Neural progenitor cell (in vitro differentiated cells): ENCODE data around the gene EFNB2. TPM values are rescaled to one million over a fixed set of nuclear protein-coding genes. Genes with fewer than 3 reads are reported as not detected.

ENCODE experiments used
- DNase-seq: peaks from one replicate; pipeline ENCODE4 v3.0.0-alpha.2; 2016; ENCODE audit warnings: low spot score
- H2AFZ ChIP-seq: fragments of 200-600 bp; sonication (generic); replicated peaks from 2 replicates; pipeline ENCODE4 v1.6.1; 2016; ENCODE audit warnings: antibody characterized with exemption
- H3F3A ChIP-seq: fragments of 200-600 bp; sonication (generic); 2 replicates; pipeline ENCODE4 v1.6.1; 2016; ENCODE audit warnings: antibody characterized with exemption, low read depth
- H3K27ac ChIP-seq: fragments of 200-600 bp; sonication (generic); 2 replicates; pipeline ENCODE4 v1.5.1; 2016; ENCODE audit warnings: mild to moderate bottlenecking
- H3K27me3 ChIP-seq: fragments of 200-600 bp; sonication (generic); 2 replicates; pipeline ENCODE4 v1.6.1; 2016; ENCODE audit warnings: mild to moderate bottlenecking, moderate library complexity
- H3K36me3 ChIP-seq: fragments of 200-600 bp; sonication (generic); 2 replicates; pipeline ENCODE4 v1.5.1; 2016
- H3K4me1 ChIP-seq: fragments of 200-600 bp; sonication (generic); 2 replicates; pipeline ENCODE4 v1.6.1; 2016; ENCODE audit warnings: mixed run types
- H3K4me2 ChIP-seq: fragments of 200-600 bp; sonication (generic); 2 replicates; pipeline ENCODE4 v1.6.1; 2016
- H3K4me3 ChIP-seq: fragments of 200-600 bp; sonication (generic); 2 replicates; pipeline ENCODE4 v1.5.1; 2016
- H3K79me2 ChIP-seq: fragments of 200-600 bp; sonication (generic); 2 replicates; pipeline ENCODE4 v1.6.1; 2016; ENCODE audit warnings: low read depth
- H3K9ac ChIP-seq: fragments of 200-600 bp; sonication (generic); 2 replicates; pipeline ENCODE4 v1.6.1; 2016
- H3K9me3 ChIP-seq: fragments of 200-600 bp; sonication (generic); 2 replicates; pipeline ENCODE4 v1.5.1; 2016; ENCODE audit warnings: low read depth
- H4K20me1 ChIP-seq: fragments of 200-600 bp; sonication (generic); 2 replicates; pipeline ENCODE4 v1.6.1; 2016; ENCODE audit warnings: low read depth
- H3K27ac Mint-ChIP-seq: 3 replicates; pipeline ENCODE4 v1.8.0; 2021; ENCODE audit warnings: mixed read lengths
- H3K27me3 Mint-ChIP-seq: 2 replicates; pipeline ENCODE4 v1.8.0; 2022; ENCODE audit warnings: low read depth, mild to moderate bottlenecking, inconsistent platforms, moderate library complexity, mixed read lengths; ENCODE audit not compliant: insufficient read depth
- H3K36me3 Mint-ChIP-seq: 3 replicates; pipeline ENCODE4 v1.8.0; 2021; ENCODE audit warnings: mixed read lengths
- H3K4me1 Mint-ChIP-seq: 3 replicates; pipeline ENCODE4 v1.8.0; 2021; ENCODE audit warnings: mixed read lengths
- H3K4me3 Mint-ChIP-seq: 3 replicates; pipeline ENCODE4 v1.8.0; 2021; ENCODE audit warnings: mild to moderate bottlenecking, moderate library complexity, mixed read lengths
- H3K9me3 Mint-ChIP-seq: 3 replicates; pipeline ENCODE4 v1.8.0; 2020; ENCODE audit warnings: mixed read lengths
- EZH2 ChIP-seq: fragments of 200-600 bp; sonication (generic); IDR thresholded peaks from 2 replicates; pipeline ENCODE4 v1.6.1; 2017; ENCODE audit warnings: antibody characterized with exemption, mild to moderate bottlenecking, moderate library complexity
- EZH2phosphoT487 ChIP-seq: fragments of 200-600 bp; sonication (generic); IDR thresholded peaks from 2 replicates; pipeline ENCODE4 v1.6.1; 2017; ENCODE audit warnings: antibody characterized with exemption
- total RNA-seq: library from RNA; depleted of rRNA; stranded (reverse); fragments of >200 nt; gene quantifications from 2 replicates; pipeline ENCODE4 v1.2.3, GENCODE V29; 2015; ENCODE audit warnings: low replicate concordance
- TF ChIP-seq, protein P1 (sequence below): fragments of 200-600 bp; sonication (generic); IDR thresholded peaks from 2 replicates; pipeline ENCODE4 v1.5.1; 2017; ENCODE audit warnings: antibody characterized with exemption, mild to moderate bottlenecking

Gene EFNB2
- total RNA-seq, 1 donor from 2014 or later: 101 TPM

DNA sequence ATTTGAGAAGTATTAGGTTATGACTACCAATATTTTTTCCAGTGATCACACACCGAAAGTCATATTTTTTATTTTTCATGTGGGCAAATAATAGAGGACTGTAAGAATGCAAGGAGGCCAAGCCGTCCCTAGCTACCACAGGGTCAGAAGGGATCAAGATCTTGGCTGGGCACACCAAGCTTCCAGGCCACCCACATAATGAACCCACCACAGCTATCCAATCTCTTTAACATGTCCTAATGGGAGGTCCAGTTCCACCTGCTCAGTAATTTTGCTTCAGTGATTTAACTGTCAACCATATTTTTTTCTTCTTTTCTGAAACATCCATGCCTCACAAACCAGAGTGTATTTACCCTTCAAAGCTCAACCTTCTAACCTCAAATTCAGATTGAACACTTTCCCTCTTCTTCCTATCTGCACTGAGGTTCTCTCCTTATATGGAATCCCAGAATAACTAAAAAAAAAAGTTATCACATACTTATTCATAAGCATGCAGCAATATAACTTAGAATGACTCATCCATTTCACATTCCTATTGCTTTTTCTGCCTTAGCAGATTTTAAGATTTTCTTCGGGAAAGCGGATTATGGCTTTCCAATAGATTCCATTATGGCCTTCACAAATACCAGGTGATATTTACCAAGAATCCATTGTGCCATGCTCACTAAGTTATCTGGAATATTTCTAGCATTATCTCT, 20.3 kb upstream of the EFNB2 start:
- H3K4me3 Mint-ChIP-seq: no peak overlapping the region
- Histone ChIP-seq H3K27me3 (no peaks in the 10 kb centered on the region), H3K27ac (no peak overlapping the region), H3K4me2 (no peak overlapping the region), H3K9me3 (no peaks in the 10 kb centered on the region), H3K9ac (no peak overlapping the region), H4K20me1 (peaks cover 98% of the 10 kb centered on the region), H3K36me3 (peaks cover 68% of the 10 kb centered on the region), H2AFZ (no peak overlapping the region), H3F3A (peaks cover 17% of the 10 kb centered on the region), H3K79me2 (peaks cover 100% of the 10 kb centered on the region), H3K4me3 (no peak overlapping the region), H3K4me1 (peaks cover 17% of the 10 kb centered on the region)
- peaks cover 87% of the 10 kb centered on the region for H3K36me3 Mint-ChIP-seq
- H3K27ac Mint-ChIP-seq: no peak overlapping the region
- peaks cover 6% of the 10 kb centered on the region for H3K9me3 Mint-ChIP-seq
- TF ChIP-seq EZH2 (no peak), EZH2phosphoT487 (no peak)
- TF ChIP-seq, protein P1, sequence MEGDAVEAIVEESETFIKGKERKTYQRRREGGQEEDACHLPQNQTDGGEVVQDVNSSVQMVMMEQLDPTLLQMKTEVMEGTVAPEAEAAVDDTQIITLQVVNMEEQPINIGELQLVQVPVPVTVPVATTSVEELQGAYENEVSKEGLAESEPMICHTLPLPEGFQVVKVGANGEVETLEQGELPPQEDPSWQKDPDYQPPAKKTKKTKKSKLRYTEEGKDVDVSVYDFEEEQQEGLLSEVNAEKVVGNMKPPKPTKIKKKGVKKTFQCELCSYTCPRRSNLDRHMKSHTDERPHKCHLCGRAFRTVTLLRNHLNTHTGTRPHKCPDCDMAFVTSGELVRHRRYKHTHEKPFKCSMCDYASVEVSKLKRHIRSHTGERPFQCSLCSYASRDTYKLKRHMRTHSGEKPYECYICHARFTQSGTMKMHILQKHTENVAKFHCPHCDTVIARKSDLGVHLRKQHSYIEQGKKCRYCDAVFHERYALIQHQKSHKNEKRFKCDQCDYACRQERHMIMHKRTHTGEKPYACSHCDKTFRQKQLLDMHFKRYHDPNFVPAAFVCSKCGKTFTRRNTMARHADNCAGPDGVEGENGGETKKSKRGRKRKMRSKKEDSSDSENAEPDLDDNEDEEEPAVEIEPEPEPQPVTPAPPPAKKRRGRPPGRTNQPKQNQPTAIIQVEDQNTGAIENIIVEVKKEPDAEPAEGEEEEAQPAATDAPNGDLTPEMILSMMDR: no peak
- DNase-seq: no peak
- H3K27me3 Mint-ChIP-seq: peaks cover 5% of the 10 kb centered on the region
- H3K4me1 Mint-ChIP-seq: peaks cover under 1% of the 10 kb centered on the region

DNA sequence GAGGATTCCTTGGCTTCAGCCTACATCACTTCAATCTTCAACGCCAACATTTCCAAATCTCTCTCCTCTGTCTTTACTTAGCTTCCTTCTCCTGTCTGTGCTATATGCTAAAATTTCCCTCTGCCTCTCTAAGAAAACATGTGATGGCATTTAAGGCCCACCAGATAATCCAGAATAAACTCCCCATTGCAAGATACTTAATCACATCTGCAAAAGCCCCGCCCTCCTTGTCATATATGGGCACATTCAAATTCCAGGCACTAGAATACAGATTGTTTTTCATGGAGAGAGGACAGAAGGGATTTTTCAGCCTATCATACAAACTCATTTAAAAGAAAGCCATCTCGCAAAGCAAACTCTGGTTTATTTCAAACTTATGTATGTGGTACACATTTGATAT, 16.3 kb upstream of the EFNB2 start:
- Histone ChIP-seq H3K27ac (no peak overlapping the region), H3K4me3 (no peak overlapping the region), H3K36me3 (peaks cover 59% of the 10 kb centered on the region), H3K79me2 (peaks cover 100% of the 10 kb centered on the region), H3K27me3 (no peaks in the 10 kb centered on the region), H3K4me1 (peaks cover 6% of the 10 kb centered on the region), H4K20me1 (peaks cover 98% of the 10 kb centered on the region), H3K9me3 (no peaks in the 10 kb centered on the region), H2AFZ (no peak overlapping the region), H3K4me2 (no peak overlapping the region), H3K9ac (no peak overlapping the region), H3F3A (peaks cover 11% of the 10 kb centered on the region)
- no peaks in the 10 kb centered on the region for H3K4me1 Mint-ChIP-seq
- peaks cover 8% of the 10 kb centered on the region for H3K9me3 Mint-ChIP-seq
- H3K27ac Mint-ChIP-seq: no peak overlapping the region
- H3K4me3 Mint-ChIP-seq: no peak overlapping the region
- H3K27me3 Mint-ChIP-seq: peaks cover 5% of the 10 kb centered on the region
- DNase-seq: no peak
- TF ChIP-seq, protein P1: no peak
- TF ChIP-seq EZH2phosphoT487: no peak
- no peak for TF ChIP-seq EZH2
- H3K36me3 Mint-ChIP-seq: peaks cover 74% of the 10 kb centered on the region

DNA sequence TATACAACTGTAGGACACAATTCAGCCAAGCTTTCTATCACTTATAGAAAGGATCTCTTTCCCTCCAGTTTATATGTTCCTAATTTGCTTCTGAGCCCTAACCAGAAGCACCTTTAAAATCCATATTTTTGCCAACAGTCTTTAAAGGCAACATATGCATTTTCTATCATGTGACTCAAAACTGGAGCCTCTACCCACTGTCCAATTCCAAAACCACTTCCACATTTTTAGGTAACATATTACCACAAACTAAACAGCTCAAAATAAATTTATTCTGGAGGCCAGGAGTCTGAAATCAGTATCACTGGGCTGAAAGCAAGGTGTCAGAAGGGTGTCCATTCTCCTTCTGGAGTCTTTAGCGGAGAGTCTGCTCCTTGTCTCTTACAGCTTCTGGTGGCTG, 15.9 kb upstream of the EFNB2 start:
- Histone ChIP-seq H3K79me2 (peaks cover 100% of the 10 kb centered on the region), H3K9me3 (no peaks in the 10 kb centered on the region), H3K9ac (no peak overlapping the region), H4K20me1 (peaks cover 98% of the 10 kb centered on the region), H2AFZ (no peak overlapping the region), H3K27me3 (no peaks in the 10 kb centered on the region), H3F3A (peaks cover 7% of the 10 kb centered on the region), H3K4me3 (no peak overlapping the region), H3K4me1 (peaks cover 6% of the 10 kb centered on the region), H3K27ac (no peak overlapping the region), H3K36me3 (peaks cover 55% of the 10 kb centered on the region), H3K4me2 (no peak overlapping the region)
- no peak for DNase-seq
- Mint-ChIP-seq H3K4me1 (no peaks in the 10 kb centered on the region), H3K9me3 (peaks cover 8% of the 10 kb centered on the region), H3K4me3 (no peak overlapping the region), H3K36me3 (peaks cover 70% of the 10 kb centered on the region), H3K27ac (no peak overlapping the region), H3K27me3 (peaks cover 5% of the 10 kb centered on the region)
- TF ChIP-seq EZH2phosphoT487: no peak
- TF ChIP-seq, protein P1: no peak
- TF ChIP-seq EZH2: no peak
